Endothelial cell of umbilical vein (primary cell): ENCODE measurements around the gene RPH3AL. TPM values are rescaled to one million over a fixed set of nuclear protein-coding genes. Genes with fewer than 3 reads are reported as not detected.
A peak's percentile ranks its signal among the peaks of the same experiment; 100 is the strongest.

ENCODE experiments used
- BruUV-seq: library from RNA; stranded (reverse); fragments of 400-500 nt; replicated peaks from 2 replicates; lab custom pipeline; 2021; lab: Mats Ljungman, UMichigan
- CTCF ChIA-PET: fragments of 300-600, 350-600 bp; sonication (Branson Sonifier 250); formaldehyde crosslinking; loops from one replicate; lab custom pipeline; 2021; ENCODE audit warnings: antibody characterized with exemption, inconsistent platforms; lab: Charles Lee
- POLR2A ChIA-PET: fragments of 300-600, 350-600 bp; sonication (Branson Sonifier 250); formaldehyde crosslinking; loops from one replicate; lab custom pipeline; 2021; ENCODE audit warnings: antibody characterized with exemption, inconsistent platforms; lab: Charles Lee
- DNase-seq: peaks from one replicate; pipeline ENCODE4 v3.0.0-alpha.2; 2011; ENCODE audit warnings: low read depth, low spot score
- FAIRE-seq: peaks from 2 replicates; lab custom pipeline; 2011; peaks lifted over from hg19 to GRCh38; lab: Jason Lieb, UNC
- H2AFZ ChIP-seq: 2 replicates; pipeline ENCODE4 v1.6.0; 2012; ENCODE audit warnings: low read depth, low read length, control low read depth, inconsistent platforms
- H3K27ac ChIP-seq: 2 replicates; pipeline ENCODE4 v1.5.1; 2011; ENCODE audit warnings: low read depth, mild to moderate bottlenecking, control low read depth, low read length, moderate library complexity; ENCODE audit not compliant: insufficient read depth
- H3K27me3 ChIP-seq, 2 experiments: 2 replicates each; pipeline versions ENCODE4 v1.6.0 to v1.6.1; 2011; ENCODE audit warnings: low read length in 2 of 2, mixed read lengths in 1 of 2; ENCODE audit not compliant: control insufficient read depth in 2 of 2, insufficient read depth in 2 of 2
- H3K36me3 ChIP-seq, 2 experiments: 2 replicates in 1 of 2; 3 replicates in 1 of 2; pipeline ENCODE4 v1.5.1; 2011; ENCODE audit warnings: low read length in 2 of 2, mild to moderate bottlenecking in 1 of 2, moderate library complexity in 1 of 2; ENCODE audit not compliant: control insufficient read depth in 2 of 2, insufficient read depth in 2 of 2; ENCODE audit errors: extremely low read depth in 1 of 2
- H3K4me1 ChIP-seq: 3 replicates; pipeline ENCODE4 v1.5.1; 2011; ENCODE audit warnings: mild to moderate bottlenecking, low read length; ENCODE audit not compliant: control insufficient read depth, insufficient read depth; ENCODE audit errors: extremely low read depth
- H3K4me2 ChIP-seq: 2 replicates; pipeline ENCODE4 v1.6.1; 2011; ENCODE audit warnings: low read length, control low read depth, mixed read lengths; ENCODE audit not compliant: insufficient read depth
- H3K4me3 ChIP-seq, 3 experiments: fragments of 200-600 bp in 1 of 3; sonication (generic), shearing (Covaris generic) in 1 of 3; replicated peaks in 1 of 3; 2 replicates each; pipeline ENCODE4 v1.5.1; 2011 to 2016; ENCODE audit warnings: control low read depth in 3 of 3, low read length in 3 of 3, mild to moderate bottlenecking in 2 of 3, inconsistent platforms in 1 of 3, low read depth in 1 of 3, moderate library complexity in 1 of 3; ENCODE audit not compliant: insufficient read depth in 1 of 3
- H3K79me2 ChIP-seq: 2 replicates; pipeline ENCODE4 v1.6.0; 2012; ENCODE audit warnings: low read length, inconsistent platforms; ENCODE audit not compliant: control insufficient read depth, insufficient read depth
- H3K9ac ChIP-seq: replicated peaks from 2 replicates; pipeline ENCODE3; 2011; ENCODE audit warnings: low read length, control low read depth; ENCODE audit not compliant: insufficient read depth; ENCODE audit errors: extremely low read depth
- H3K9me1 ChIP-seq: replicated peaks from 3 replicates; pipeline ENCODE4 v1.6.0; 2011; ENCODE audit warnings: mild to moderate bottlenecking, low read length; ENCODE audit not compliant: control insufficient read depth, insufficient read depth; ENCODE audit errors: extremely low read depth
- H3K9me3 ChIP-seq: replicated peaks from 2 replicates; pipeline ENCODE4 v1.5.1; 2012; ENCODE audit warnings: low read length, inconsistent platforms; ENCODE audit not compliant: control insufficient read depth, insufficient read depth
- H4K20me1 ChIP-seq: replicated peaks from 2 replicates; pipeline ENCODE3; 2011; ENCODE audit warnings: mild to moderate bottlenecking, low read length; ENCODE audit not compliant: control insufficient read depth, insufficient read depth; ENCODE audit errors: extremely low read depth
- EZH2 ChIP-seq: IDR thresholded peaks from 2 replicates; pipeline ENCODE4 v1.6.1; 2012; ENCODE audit warnings: borderline replicate concordance, low read depth, mild to moderate bottlenecking, moderate library complexity, low read length, inconsistent platforms; ENCODE audit not compliant: severe bottlenecking
- FOS ChIP-seq: IDR thresholded peaks from 2 replicates; pipeline ENCODE4 v1.6.1; 2011; ENCODE audit warnings: mild to moderate bottlenecking, low read length, moderate library complexity, borderline replicate concordance; ENCODE audit not compliant: insufficient read depth
- GATA2 ChIP-seq: IDR thresholded peaks from 2 replicates; pipeline ENCODE4 v1.7.0; 2011; ENCODE audit warnings: low read depth, mild to moderate bottlenecking, moderate library complexity, mixed read lengths, low read length; ENCODE audit not compliant: insufficient read length, insufficient read depth
- JUN ChIP-seq: IDR thresholded peaks from 2 replicates; pipeline ENCODE4 v1.6.1; 2011; ENCODE audit warnings: borderline replicate concordance, low read depth; ENCODE audit not compliant: insufficient read length, insufficient read depth
- MAX ChIP-seq: IDR thresholded peaks from 2 replicates; pipeline ENCODE4 v1.6.1; 2011; ENCODE audit not compliant: insufficient read depth, insufficient read length
- MYC ChIP-seq: IDR thresholded peaks from one replicate; pipeline ENCODE4 v1.6.1; 2011; ENCODE audit warnings: mild to moderate bottlenecking, low read depth, low read length
- POLR2A ChIP-seq: IDR thresholded peaks from 2 replicates; pipeline ENCODE4 v1.6.1; 2012; ENCODE audit warnings: low read depth, mild to moderate bottlenecking, control low read depth, low read length
- POLR2AphosphoS5 ChIP-seq: IDR thresholded peaks from 2 replicates; pipeline ENCODE4 v1.6.1; 2012; ENCODE audit warnings: low read depth, mild to moderate bottlenecking, control low read depth, low read length, moderate library complexity; ENCODE audit not compliant: insufficient read depth
- dilution Hi-C: fragments of 300-500 bp; cut with MboI; formaldehyde crosslinking; loops from one replicate; pipeline ENCODE4 v1.15.0; 2019; ENCODE audit warnings: low sequenced_read_pairs; ENCODE audit not compliant: extremely low pct_ligation_motif_present
- intact Hi-C: fragments of 100-400 bp; cut with micrococcal nuclease; formaldehyde crosslinking; loops from one replicate; pipeline ENCODE4 v1.10.0; 2022
- polyA plus RNA-seq, 4 experiments: library from polyadenylated mRNA; depleted of rRNA in 3 of 4; stranded (reverse) in 3 of 4; unstranded in 1 of 4; fragments of >200 nt; gene quantifications; 2 replicates each; pipeline versions ENCODE4 v1.2.1 to v1.2.3, GENCODE V29; 2011 to 2012; ENCODE audit warnings: missing spikeins in 1 of 4
- total RNA-seq: library from RNA; stranded (reverse); gene quantifications from 2 replicates; pipeline ENCODE4 v1.2.3, GENCODE V29; 2021
- TF ChIP-seq, protein P1 (sequence below), 2 donors: IDR thresholded peaks; 1 replicate in 1 of 2; 2 replicates in 1 of 2; pipeline ENCODE4 v1.5.1; 2011; ENCODE audit warnings: low read length in 2 of 2, mild to moderate bottlenecking in 2 of 2, moderate library complexity in 2 of 2, control low read depth in 1 of 2, inconsistent platforms in 1 of 2, low read depth in 1 of 2; ENCODE audit not compliant: insufficient read depth in 1 of 2; ENCODE audit errors: extremely low read depth in 1 of 2

Gene RPH3AL
- total and polyA plus RNA-seq, 2 donors (not counting 3 experiments of a cell fraction or from before 2014, with no cell fraction given), result 4.1 to 7.0 TPM

DNA sequence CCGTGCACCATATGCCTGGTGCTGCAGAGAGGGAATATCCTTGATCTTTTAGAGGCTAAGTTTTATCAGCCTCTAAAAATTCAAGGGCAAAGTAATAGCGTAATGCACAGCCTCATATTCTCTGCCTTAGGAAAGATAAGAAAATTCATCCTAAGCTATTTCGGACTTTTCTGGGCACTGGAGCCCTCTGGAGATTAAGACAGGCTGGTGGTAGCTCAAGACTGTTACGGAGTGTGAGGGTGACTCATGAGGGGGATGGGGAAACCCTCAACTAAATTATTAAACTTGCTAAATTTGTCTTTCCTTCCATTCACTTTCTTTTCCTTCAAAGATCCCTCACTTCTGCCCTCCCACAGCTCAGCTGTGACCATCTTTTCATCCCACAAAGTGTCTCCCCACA is 73.3 kb downstream of the RPH3AL start:
- Histone ChIP-seq H3K9me3 (no peaks in the 10 kb centered on the region), H3K79me2 (no peaks in the 10 kb centered on the region), H3K36me3 (no peaks in the 10 kb centered on the region), H3K9me1 (no peaks in the 10 kb centered on the region), H3K4me3 (no peak overlapping the region), H3K27me3 (no peaks in the 10 kb centered on the region), H3K4me2 (peak overlapping the region; percentile 57), H3K27ac (peak overlapping the region; percentile 67), H3K9ac (no peak overlapping the region), H4K20me1 (no peaks in the 10 kb centered on the region), H2AFZ (peak overlapping the region; percentile 56), H3K4me1 (peaks cover 18% of the 10 kb centered on the region)
- CTCF ChIA-PET, result interaction anchor here (1.1 kb wide), 1 partner anchor 106 kb away, joined by 4 read pairs; no protein-coding TSS in a partner anchor
- intact Hi-C loops (no loop called here), dilution Hi-C loops (no loop called here)
- POLR2A ChIA-PET, result no interaction called here
- TF ChIP-seq JUN, result no peak
- TF ChIP-seq GATA2, result no peak
- no peak for TF ChIP-seq MYC
- no peak for TF ChIP-seq POLR2A
- no peak for TF ChIP-seq FOS
- no peak for TF ChIP-seq EZH2
- TF ChIP-seq POLR2AphosphoS5, result no peak
- TF ChIP-seq, protein P1, sequence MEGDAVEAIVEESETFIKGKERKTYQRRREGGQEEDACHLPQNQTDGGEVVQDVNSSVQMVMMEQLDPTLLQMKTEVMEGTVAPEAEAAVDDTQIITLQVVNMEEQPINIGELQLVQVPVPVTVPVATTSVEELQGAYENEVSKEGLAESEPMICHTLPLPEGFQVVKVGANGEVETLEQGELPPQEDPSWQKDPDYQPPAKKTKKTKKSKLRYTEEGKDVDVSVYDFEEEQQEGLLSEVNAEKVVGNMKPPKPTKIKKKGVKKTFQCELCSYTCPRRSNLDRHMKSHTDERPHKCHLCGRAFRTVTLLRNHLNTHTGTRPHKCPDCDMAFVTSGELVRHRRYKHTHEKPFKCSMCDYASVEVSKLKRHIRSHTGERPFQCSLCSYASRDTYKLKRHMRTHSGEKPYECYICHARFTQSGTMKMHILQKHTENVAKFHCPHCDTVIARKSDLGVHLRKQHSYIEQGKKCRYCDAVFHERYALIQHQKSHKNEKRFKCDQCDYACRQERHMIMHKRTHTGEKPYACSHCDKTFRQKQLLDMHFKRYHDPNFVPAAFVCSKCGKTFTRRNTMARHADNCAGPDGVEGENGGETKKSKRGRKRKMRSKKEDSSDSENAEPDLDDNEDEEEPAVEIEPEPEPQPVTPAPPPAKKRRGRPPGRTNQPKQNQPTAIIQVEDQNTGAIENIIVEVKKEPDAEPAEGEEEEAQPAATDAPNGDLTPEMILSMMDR (IDR thresholded peaks at IDR 0.05; ENCODE audit: extremely low read depth in 1 of 2, insufficient read depth in 1 of 2, low read depth in 1 of 2, low read length in 2 of 2), result no peak
- no peak for TF ChIP-seq MAX
- FAIRE-seq (no peak), DNase-seq (no peak)
- BruUV-seq, result no TSS peak
